ENCODE data around the gene CLCN7. TPM values are rescaled to one million over a fixed set of nuclear protein-coding genes. Genes with fewer than 3 reads are reported as not detected.

CLCN7 gene
- total and polyA plus RNA-seq, 8 donors: 28.6 to 130 (median 31.3) TPM

GRCh38 chr16:1432388-1433262 lies 42.2 kb downstream of the CLCN7 start:
- Histone ChIP-seq H3K27me3 (peaks cover 0 to 63% of the 10 kb centered on the region in 2 donors), H3K4me3 (peak overlapping the region in 1 of 2 donors; percentile 13), H3K4me1 (no peaks in the 10 kb centered on the region), H3K9me3 (no peaks in the 10 kb centered on the region), H3K36me3 (no peaks in the 10 kb centered on the region), H3K27ac (no peak overlapping the region)
- TF ChIP-seq CTCF (IDR thresholded peaks at IDR 0.05): no peak
- intact Hi-C loops (cut with DNase I): no loop called here
- ATAC-seq (no peak), DNase-seq (no peak)

- Histone ChIP-seq H3K27me3 (peaks cover 0 to 63% of the 10 kb centered on the region in 2 donors), H3K4me1 (no peaks in the 10 kb centered on the region), H3K9me3 (no peaks in the 10 kb centered on the region), H3K36me3 (no peaks in the 10 kb centered on the region), H3K4me3 (no peak overlapping the region), H3K27ac (no peak overlapping the region)
- intact Hi-C loops (cut with DNase I): no loop called here
- ATAC-seq (no peak), DNase-seq (no peak)
- no peak for TF ChIP-seq CTCF (IDR thresholded peaks at IDR 0.05)
Measured at GRCh38 chr16:1431497-1432270, 43.1 kb downstream of the CLCN7 start.

GRCh38 chr16:1430759-1431496 lies 43.9 kb downstream of the CLCN7 start, which contains the start of gene PERCC1:
PERCC1 (plus strand) TSS chr16:1431078; CDS start chr16:1432594, 1,516 bp downstream.
- Histone ChIP-seq H3K27me3 (peaks cover 0 to 63% of the 10 kb centered on the region in 2 donors), H3K4me1 (no peaks in the 10 kb centered on the region), H3K36me3 (no peaks in the 10 kb centered on the region), H3K4me3 (no peak within 1 kb of the TSS), H3K27ac (no peak within 1 kb of the TSS), H3K9me3 (no peaks in the 10 kb centered on the region)
- peak in 1 of 4 donors; percentile 54 for DNase-seq
- no peak for TF ChIP-seq CTCF (IDR thresholded peaks at IDR 0.05)
- intact Hi-C loops (cut with DNase I): no loop called here
- ATAC-seq: no peak

GRCh38 chr16:1430214-1430758 lies 44.5 kb downstream of the CLCN7 start:
- no peak for TF ChIP-seq CTCF (IDR thresholded peaks at IDR 0.05)

More at GRCh38 chr16:1430214-1430758, 44.5 kb downstream of the CLCN7 start:
- no peaks in the 10 kb centered on the region for H3K4me1 ChIP-seq
- H3K36me3 ChIP-seq: no peaks in the 10 kb centered on the region
- DNase-seq (no peak), ATAC-seq (no peak)
- intact Hi-C loops (cut with DNase I): no loop called here
- peaks cover 0 to 63% of the 10 kb centered on the region in 2 donors for H3K27me3 ChIP-seq
- H3K27ac ChIP-seq: no peak overlapping the region
- no peak overlapping the region for H3K4me3 ChIP-seq
- H3K9me3 ChIP-seq: no peaks in the 10 kb centered on the region

Measured in left lung (tissue), 10 donors.